ENCODE data around the gene LHFPL3. TPM values are rescaled to one million over a fixed set of nuclear protein-coding genes. Genes with fewer than 3 reads are reported as not detected.

The LHFPL3 gene
- total and polyA plus RNA-seq, 9 of the 15 experiments (the other 6 are each of a cell fraction or from before 2014, with no cell fraction given) = 0.21 to 0.52 TPM; not detected in 7

- intact Hi-C loops (cut with micrococcal nuclease) (no loop called here), in situ Hi-C loops (cut with MboI) (loop anchor here (10.0 kb wide), 1 partner anchor 959 kb away; no protein-coding TSS in a partner anchor)
- ATAC-seq = no peak
- DNase-seq (ENCODE audit: extremely low read depth in 1 of 4, low spot score in 3 of 4) = no peak
- H4K20me1 ChIP-seq (replicated peaks; ENCODE audit: control insufficient read depth, insufficient read depth, low read length) = no peaks in the 10 kb centered on the region
- no peak overlapping the region for H3K4me3 ChIP-seq
- no peaks in the 10 kb centered on the region for H3K9me3 ChIP-seq (replicated peaks; ENCODE audit: control insufficient read depth, insufficient read depth, low read depth, low read length)
- FAIRE-seq = peak; percentile 48
- ChIA-PET POLR2A (no interaction called here), CTCF (ENCODE audit: low intra/inter-chr PET ratio) (no interaction called here)
- no TSS peak for BruUV-seq (replicated peaks)
- H3K9me1 ChIP-seq (ENCODE audit: control insufficient read depth, insufficient read depth, low read length) = no peaks in the 10 kb centered on the region
- 0 out of 5 replicates have a peak, but pooled peaks cover 0 to 4% of the 10 kb centered on the region in 2 experiments for H3K27me3 ChIP-seq (ENCODE audit: control insufficient read depth in 2 of 2, insufficient read depth in 2 of 2, low read length in 2 of 2)
- H3K79me2 ChIP-seq (ENCODE audit: control insufficient read depth, insufficient read depth, low read length) = no peaks in the 10 kb centered on the region
- no peak for TF ChIP-seq ZNF263 (CRISPR knock-in tag; IDR thresholded peaks at IDR 0.05; ENCODE audit: borderline replicate concordance)
- TF ChIP-seq NFIC (IDR thresholded peaks at IDR 0.05) = no peak
- no peak for TF ChIP-seq NRF1 (conservative IDR thresholded peaks at IDR 0.05 in 1 of 2, IDR thresholded peaks at IDR 0.05 in 1 of 2)
- TF ChIP-seq IFI16 (CRISPR knock-in tag; IDR thresholded peaks at IDR 0.05) = no peak
- TF ChIP-seq CSDE1 (IDR thresholded peaks at IDR 0.05) = no peak
- TF ChIP-seq CBFB (CRISPR knock-in tag; IDR thresholded peaks at IDR 0.05) = no peak
- no peak for TF ChIP-seq POLR2B (IDR thresholded peaks at IDR 0.05; ENCODE audit: low read depth, partially characterized antibody)
- no peak for TF ChIP-seq POLR2A (conservative IDR thresholded peaks at IDR 0.05)
- no peak for TF ChIP-seq FOXP1 (CRISPR knock-in tag; IDR thresholded peaks at IDR 0.05)
- TF ChIP-seq JUND (IDR thresholded peaks at IDR 0.05; ENCODE audit: borderline replicate concordance, low read depth, low read length) = no peak
- TF ChIP-seq JUND (tag; IDR thresholded peaks at IDR 0.05; ENCODE audit: borderline replicate concordance, low read depth, low read length) = no peak
- no peak for TF ChIP-seq FOSL1 (tag; conservative IDR thresholded peaks at IDR 0.05)
- TF ChIP-seq E2F4 (CRISPR knock-in tag; IDR thresholded peaks at IDR 0.05; ENCODE audit: low read depth) = no peak
- TF ChIP-seq NFYB (IDR thresholded peaks at IDR 0.05; ENCODE audit: extremely low read depth, insufficient read length) = no peak
- no peak for TF ChIP-seq POLR2G (IDR thresholded peaks at IDR 0.05; ENCODE audit: low read depth, low read length)
- no peak for TF ChIP-seq RAD51 (IDR thresholded peaks at IDR 0.05; ENCODE audit: borderline replicate concordance, low read depth)
- TF ChIP-seq EP400 (IDR thresholded peaks at IDR 0.05) = no peak
- TF ChIP-seq MAFG (tag; conservative IDR thresholded peaks at IDR 0.05) = peak; percentile 58
- no peak for TF ChIP-seq SETDB1 (IDR thresholded peaks at IDR 0.05; ENCODE audit: low read length)
- TF ChIP-seq GTF2A2 (tag; IDR thresholded peaks at IDR 0.05) = no peak
- peak; percentile 61 for TF ChIP-seq RFX1 (IDR thresholded peaks at IDR 0.05)
- TF ChIP-seq C11orf30 (IDR thresholded peaks at IDR 0.05; ENCODE audit: low read depth) = 0 out of 2 replicates have a peak, but pooled peaks have one; percentile 17
- no peak for TF ChIP-seq TEAD4 (IDR thresholded peaks at IDR 0.05; ENCODE audit: low read length)
- TF ChIP-seq TEAD4 (CRISPR knock-in tag; IDR thresholded peaks at IDR 0.05; ENCODE audit: borderline replicate concordance) = no peak
- TF ChIP-seq SRSF7 (optimal IDR thresholded peaks at IDR 0.05; ENCODE audit: low read depth, low read length) = no peak
- TF ChIP-seq TFAM (CRISPR knock-in tag; conservative IDR thresholded peaks at IDR 0.05) = no peak
- TF ChIP-seq ZFP1 (CRISPR knock-in tag; IDR thresholded peaks at IDR 0.05) = no peak
- no peak overlapping the region for H3K4me2 ChIP-seq (ENCODE audit: insufficient read depth, low read length)
- no peaks in the 10 kb centered on the region for H3K4me1 ChIP-seq (replicated peaks in 1 of 2; ENCODE audit: control insufficient read depth in 2 of 2, insufficient read depth in 2 of 2, low read length in 2 of 2)
- no peak overlapping the region for H3K27ac ChIP-seq (ENCODE audit: extremely low read depth, low read depth, low read length)
- H3K9ac ChIP-seq (ENCODE audit: insufficient read depth in 1 of 2, low read depth in 2 of 2, low read length in 2 of 2) = no peak overlapping the region
- no peak overlapping the region for H2AFZ ChIP-seq (ENCODE audit: low read depth, low read length)
- H3K36me3 ChIP-seq (ENCODE audit: control insufficient read depth, insufficient read depth, low read length) = no peaks in the 10 kb centered on the region
- WGBS (ENCODE audit: insufficient coverage, low coverage, missing lambda C conversion rate) = 0% methylated on average over 3 of the region's 3 CpGs
Measured at GRCh38 chr7:104655592-104655991, 327.2 kb downstream of the LHFPL3 start.

Data from K562 (cell line).